Spleen (tissue), 7 donors: ENCODE measurements around the gene FGF18.

Experiments
- POLR2A ChIP-seq, 3 donors: fragments of 450-650 bp; IDR thresholded peaks; one replicate each; pipeline ENCODE4 v1.5.1; 2017; ENCODE audit warnings: antibody characterized with exemption in 3 of 3, mild to moderate bottlenecking in 1 of 3
- POLR2AphosphoS5 ChIP-seq, 3 donors: sonication (generic); formaldehyde crosslinking; IDR thresholded peaks; one replicate each; pipeline ENCODE4 v1.5.1; 2017; ENCODE audit warnings: antibody characterized with exemption in 3 of 3
- TF ChIP-seq, protein P1 (sequence below), 11 experiments: fragments of 200-600 bp in 7 of 11; fragments of 450-650 bp in 4 of 11; sonication (generic) in 4 of 11; IDR thresholded peaks in 8 of 11; conservative IDR thresholded peaks in 3 of 11; 1 replicate in 7 of 11; 2 replicates in 4 of 11; pipeline versions ENCODE4 v1.4.0 to v1.8.0; 2016 to 2021; ENCODE audit warnings: antibody characterized with exemption in 11 of 11, inconsistent platforms in 4 of 11, mild to moderate bottlenecking in 1 of 11
- donor health status: DM: no; HTN: no; CAD: no; lungs with moderate emphysema.
- donor health status: DM: no; HTN: no; CAD: no.
- donor health status: DM: no; HTN: no; CAD: no.

- TF ChIP-seq POLR2A (IDR thresholded peaks at IDR 0.05) (no peak), POLR2AphosphoS5 (IDR thresholded peaks at IDR 0.05) (no peak)
- TF ChIP-seq, protein P1, sequence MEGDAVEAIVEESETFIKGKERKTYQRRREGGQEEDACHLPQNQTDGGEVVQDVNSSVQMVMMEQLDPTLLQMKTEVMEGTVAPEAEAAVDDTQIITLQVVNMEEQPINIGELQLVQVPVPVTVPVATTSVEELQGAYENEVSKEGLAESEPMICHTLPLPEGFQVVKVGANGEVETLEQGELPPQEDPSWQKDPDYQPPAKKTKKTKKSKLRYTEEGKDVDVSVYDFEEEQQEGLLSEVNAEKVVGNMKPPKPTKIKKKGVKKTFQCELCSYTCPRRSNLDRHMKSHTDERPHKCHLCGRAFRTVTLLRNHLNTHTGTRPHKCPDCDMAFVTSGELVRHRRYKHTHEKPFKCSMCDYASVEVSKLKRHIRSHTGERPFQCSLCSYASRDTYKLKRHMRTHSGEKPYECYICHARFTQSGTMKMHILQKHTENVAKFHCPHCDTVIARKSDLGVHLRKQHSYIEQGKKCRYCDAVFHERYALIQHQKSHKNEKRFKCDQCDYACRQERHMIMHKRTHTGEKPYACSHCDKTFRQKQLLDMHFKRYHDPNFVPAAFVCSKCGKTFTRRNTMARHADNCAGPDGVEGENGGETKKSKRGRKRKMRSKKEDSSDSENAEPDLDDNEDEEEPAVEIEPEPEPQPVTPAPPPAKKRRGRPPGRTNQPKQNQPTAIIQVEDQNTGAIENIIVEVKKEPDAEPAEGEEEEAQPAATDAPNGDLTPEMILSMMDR (IDR thresholded peaks at IDR 0.05 in 8 of 11, conservative IDR thresholded peaks at IDR 0.05 in 3 of 11) = no peak
Measured at GRCh38 chr5:171433982-171434676, 14.7 kb downstream of the FGF18 start.
